Fibroblast of skin of left quadriceps (primary cell): ENCODE data around the gene FOS.
"Not testable (repeated sequence)": the region's sequence is repeated elsewhere in the genome, so short reads cannot be mapped to it uniquely, and the experiment has no call there.

Experiments used
- DNase-seq, 2 experiments: peaks; one replicate each; pipeline ENCODE4 v3.0.0-alpha.2; 2013; ENCODE audit warnings: low read depth in 2 of 2

Gene FOS

DNA sequence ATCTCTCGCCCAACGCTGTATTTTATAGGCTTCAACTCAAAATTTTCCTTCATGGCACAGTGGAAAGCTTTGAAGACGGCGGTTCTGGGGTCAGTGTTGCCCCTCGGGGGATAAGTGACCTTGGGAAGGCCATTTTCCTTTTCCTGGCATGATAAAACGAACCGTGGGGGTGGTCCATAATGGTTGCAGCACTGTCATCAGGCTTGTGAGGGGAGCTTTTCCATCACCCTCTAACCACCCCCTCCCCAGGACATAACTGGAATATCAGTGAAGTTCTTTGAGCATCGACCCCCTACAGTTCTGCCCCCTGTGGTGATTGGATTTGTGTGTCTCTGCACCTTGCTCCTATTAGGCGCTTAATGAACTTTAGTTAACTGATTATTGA is 16.0 kb downstream of the FOS start:
- no peak for DNase-seq

DNA sequence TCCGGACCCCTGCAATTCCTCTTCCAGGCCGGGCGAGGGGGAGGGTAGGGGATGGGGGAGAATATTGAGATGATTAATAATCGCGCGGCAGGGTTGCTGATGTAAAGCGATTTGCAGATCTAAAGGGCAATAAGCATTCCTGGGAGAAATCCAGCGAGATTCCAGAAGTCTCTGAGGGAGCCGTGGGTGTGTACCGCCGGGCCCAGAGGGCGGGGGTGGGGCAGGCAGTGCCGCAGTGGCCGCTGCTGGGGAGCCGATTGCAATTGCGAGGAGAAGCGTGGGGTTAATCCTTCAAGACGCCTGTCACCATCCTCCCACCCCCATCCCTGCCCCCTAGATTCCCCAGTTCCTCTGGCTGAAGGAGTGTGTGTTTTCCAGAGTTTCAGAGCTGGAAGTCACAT is 16.4 kb downstream of the FOS start:
- peak in 1 of 2 experiments; percentile 76 for DNase-seq

DNA sequence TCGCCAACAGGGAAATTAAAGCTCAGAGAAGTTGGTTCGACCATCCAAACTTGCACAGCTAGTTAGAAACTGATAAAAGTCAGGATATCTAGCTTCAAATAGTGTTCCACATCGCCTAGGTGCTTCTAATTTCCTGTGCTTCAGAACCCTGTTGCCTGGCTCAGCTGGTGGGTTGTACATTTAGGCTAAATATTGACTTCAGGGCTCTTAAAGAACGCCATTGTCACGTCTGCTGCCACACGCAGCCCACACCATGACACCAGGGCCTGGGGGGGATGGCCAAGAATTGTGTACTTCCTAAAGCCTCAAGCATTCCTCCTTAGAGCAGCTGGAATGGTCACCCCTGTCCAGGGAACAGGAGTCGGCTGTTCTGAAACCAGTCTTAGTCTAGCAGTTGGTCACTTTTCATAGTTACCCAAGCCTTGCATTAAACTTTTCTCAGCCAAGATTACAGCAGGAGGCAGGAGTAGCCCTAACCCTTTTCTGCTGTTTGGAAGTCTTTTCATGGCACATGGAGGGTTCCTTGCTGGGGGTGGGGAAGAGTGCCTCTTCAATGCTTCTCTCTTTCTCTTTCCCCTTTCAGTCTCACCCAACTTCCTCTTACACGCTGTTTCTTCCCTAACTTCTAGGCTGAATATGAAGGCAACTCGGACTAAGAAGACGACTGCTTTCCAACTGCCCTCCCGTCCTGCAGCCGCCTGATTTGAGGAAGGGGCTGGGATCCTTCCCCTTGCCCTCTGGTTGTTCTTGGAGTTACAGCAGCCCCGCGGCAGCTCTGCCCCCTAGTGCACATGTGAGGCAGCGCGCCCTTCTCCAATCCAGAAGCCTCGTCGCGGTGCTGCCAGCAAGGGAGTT is 17.1 kb downstream of the FOS start:
- DNase-seq = no peak

DNA sequence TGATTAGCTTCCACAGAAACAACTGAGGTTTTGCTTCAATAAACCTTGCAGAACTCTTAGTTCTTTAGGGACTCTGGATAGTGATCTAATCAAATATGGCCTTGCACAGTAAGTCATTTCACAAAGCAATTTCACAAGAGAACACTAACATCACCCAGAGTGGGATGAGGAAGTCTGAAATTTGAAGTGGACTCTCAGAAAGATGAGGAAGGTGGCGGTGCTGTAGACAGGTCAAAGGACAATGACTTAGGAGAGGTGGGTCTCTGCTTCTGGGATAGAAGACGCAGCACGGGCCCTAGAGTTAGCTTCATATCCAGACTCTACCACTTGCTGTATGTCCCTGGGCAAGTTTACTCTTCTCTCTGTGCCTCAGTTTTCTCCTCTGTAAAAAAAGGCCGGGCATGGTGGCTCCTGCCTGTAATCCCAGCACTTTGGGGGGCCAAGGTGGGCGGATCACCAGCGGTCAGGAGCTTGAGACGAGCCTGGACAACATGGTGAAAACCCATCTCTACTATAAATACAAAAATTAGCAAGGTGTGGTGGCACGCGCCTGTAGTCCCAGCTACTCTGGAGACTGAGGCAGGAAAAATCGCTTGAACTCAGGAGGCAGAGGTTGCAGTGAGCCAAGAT is 18.9 kb downstream of the FOS start:
- DNase-seq = no peak

DNA sequence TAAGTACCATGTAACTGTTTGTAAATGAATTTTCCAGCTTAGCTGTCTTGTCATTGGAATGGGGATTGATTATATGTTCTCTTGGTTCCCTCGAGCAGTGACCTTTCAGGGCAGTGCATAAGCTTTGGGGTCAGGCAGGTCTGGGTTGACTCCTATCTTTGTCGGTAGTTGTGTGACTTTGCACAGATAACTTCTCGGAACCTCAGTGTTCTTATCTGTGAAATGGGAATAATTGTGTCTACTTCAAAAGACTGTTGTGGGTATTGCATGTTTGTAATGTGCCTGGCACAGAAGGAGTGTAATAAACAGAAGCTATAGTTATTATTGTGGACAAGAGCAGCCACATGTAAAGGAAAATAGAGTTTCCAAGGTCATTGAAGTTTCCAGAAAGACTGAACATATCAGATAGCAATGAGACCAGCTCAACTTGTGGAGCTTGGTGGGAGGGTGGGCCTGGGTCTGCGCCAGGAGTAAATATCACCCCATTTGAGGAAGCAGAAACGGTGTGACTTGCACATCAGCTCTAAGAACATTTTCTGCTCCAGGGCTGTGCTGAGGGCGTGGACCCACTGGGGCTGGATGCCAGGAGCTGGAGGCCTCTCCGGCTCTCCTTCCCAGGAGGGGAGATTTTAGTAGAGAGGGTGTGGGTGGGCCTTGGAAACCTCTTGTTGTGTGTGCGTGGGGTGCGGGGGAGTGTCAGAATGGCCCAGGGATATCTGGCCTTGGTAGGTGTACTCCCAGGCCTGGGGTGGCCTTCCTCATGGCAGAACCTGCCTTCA is 19.7 kb downstream of the FOS start:
- no peak for DNase-seq

DNA sequence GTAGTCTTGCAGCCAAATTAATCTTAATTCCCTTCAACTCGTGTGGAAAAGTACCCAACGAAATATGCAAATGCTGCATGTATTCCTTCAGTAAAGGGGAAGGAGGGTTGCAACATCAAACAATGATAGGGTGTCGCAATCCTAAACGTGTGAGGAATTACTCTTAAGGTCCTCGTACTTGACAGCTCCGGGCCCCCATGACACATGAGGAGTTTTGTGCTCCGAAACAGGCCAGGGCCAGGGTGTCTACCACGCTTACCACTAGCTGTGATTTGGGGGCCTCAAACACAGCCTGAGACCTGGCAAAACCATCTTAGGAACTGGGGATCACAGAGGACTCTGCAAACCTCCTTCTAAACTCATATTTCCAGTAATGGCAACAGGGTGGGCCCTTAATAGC is 20.4 kb downstream of the FOS start:
- DNase-seq = no peak

DNA sequence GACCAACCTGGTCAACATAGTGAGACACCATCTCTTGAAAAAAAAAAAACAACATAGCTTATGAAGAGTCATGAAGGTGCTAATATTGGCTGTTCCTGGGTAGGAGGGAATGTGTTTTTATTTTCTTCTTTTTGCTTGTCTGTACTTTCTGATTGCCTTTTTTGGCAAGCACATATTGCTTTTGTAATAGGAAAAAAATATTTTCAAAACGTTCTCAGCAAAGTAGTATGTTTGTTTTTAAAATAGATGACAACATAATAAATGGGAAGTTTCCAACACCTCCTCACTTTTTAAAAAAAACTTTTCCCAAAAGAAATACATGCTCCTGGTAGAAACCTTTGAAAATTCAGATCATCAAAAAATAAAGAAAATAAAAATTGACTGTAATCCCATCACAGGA is 20.9 kb downstream of the FOS start:
- no peak for DNase-seq

DNA sequence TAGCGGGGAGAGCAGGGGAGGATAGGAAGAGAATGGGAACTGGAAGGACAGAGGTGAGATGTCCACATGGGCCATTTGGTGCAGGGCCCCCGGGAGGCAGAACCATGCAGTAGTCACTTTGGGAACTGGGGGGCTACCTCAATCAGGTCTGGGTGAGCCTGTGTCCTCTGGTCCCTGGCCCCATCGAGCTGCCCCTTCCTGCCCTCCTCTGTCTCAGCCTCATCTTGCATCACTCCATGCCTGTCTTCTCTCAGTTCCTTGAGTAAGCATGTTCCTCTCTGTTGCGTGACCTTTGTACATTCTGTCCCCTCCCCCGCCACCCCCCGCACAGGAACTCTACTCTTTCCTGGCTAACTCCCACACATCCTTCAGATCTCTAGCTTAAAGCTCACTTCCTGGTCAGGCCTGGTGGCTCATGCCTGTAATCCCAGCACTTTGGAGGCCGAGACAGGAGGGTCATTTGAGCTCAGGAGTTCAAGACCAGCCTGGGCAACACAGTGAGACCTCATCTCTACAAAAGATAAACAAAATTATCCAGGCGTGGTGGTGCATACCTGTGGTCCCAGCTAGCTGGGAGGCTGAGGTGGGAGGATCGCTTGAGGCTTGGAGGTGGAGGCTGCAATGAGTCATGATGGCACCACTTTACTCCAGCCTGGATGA is 23.2 kb downstream of the FOS start:
- DNase-seq = no peak

DNA sequence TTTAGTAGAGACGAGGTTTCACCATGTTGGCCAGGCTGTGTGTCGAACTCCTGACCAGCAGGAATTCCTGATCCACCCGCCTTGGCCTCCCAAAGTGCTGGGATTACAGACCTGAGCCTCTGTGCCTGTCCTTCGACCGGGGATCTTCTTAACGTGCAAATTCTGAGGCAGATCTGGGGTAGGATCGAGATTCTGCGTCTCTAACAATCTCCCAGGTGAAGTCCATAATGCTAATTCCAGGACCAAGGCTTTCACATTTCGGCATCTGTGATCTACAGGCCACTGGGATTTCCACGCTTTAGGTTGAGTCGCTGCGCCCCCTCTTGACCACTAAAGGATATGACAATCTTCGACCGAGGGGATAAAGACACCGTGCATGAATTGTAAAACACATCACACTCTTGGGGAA is 24.8 kb downstream of the FOS start:
- no peak for DNase-seq

DNA sequence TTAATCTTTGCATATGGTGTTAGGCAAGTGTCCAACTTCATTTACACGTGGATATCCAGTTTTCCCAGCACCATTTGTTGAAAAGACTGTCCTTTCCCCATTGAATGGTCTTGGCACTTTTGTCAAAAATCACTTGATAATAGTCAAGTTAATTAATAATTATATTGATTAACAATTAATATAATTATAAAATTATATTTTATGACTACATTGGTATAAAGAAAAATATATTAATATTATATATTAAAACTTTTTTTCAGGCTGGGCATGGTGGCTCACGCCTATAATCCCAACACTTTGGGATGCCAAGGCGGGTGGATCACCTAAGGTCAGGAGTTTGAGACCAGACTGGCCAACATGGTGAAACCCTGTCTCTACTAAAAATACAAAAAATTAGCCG is 27.8 kb downstream of the FOS start:
- DNase-seq = not testable (repeated sequence)

DNA sequence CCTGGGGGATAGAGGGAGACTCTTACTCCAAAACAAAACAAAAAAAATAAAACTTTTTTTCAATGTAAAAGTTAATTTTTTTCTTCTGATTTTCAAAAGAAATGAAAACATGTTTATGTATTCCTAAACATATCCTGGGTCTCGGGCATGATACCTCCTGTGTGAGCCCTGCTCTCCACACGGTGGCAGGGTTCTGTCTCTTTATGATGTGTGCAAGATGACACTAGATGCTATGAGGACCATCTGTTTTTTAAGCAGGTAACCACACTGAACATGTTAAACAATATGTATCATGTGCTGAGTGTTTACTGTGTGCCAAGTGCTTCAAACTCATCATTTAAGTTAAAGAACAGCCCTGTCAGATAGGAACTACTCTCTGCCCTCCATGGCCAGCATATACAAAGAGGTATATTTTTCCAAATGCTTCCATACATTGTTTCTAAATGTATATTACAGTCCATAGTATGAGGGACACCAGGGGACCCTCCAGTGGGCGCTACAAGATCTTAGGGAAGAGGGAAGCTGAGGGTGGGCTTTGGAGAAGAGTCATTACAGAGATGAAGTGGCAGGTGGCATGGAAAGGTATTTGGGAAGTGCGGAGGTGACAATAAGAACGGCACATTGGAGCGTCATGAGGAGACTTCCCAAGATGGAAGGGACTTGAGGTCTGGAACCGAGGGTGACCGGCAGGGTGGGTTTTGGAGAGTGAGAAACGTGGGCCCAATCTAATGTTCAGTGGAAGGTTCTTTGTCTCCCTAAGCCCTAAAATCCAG is 28.5 kb downstream of the FOS start:
- no peak for DNase-seq

DNA sequence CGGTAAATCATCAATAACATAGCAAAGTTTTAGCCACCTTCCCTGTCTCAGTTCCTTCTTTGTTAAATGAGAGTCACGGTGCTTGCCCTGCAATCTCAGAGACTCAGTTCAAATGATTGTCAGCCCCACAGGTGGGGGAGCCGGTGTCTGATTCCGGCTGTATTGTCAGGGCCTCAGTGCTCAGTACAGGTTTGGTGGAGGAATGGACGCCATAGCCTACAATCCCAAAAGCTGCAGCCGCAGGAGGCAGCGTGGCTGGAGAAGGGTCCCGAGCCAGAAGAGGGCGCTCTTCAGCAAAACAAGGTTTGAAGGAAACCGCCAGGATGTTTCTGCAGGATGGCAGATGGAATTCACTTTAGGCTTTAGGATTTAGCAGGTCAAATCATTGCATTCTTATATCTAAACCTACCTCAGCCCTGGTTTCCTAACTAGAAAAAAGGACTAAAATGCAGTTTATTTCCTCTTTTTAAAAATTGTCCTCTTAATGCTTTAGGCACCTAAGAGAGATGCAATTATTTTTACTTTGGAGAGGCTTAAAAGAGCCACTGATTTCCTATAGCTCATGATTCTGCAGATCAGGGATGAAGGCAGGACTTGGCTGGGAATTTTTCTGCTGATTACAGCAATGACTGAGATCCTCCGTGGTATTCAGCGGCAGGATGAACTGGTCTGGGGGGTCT is 29.2 kb downstream of the FOS start:
- peak in 1 of 2 experiments; percentile 51 for DNase-seq

DNA sequence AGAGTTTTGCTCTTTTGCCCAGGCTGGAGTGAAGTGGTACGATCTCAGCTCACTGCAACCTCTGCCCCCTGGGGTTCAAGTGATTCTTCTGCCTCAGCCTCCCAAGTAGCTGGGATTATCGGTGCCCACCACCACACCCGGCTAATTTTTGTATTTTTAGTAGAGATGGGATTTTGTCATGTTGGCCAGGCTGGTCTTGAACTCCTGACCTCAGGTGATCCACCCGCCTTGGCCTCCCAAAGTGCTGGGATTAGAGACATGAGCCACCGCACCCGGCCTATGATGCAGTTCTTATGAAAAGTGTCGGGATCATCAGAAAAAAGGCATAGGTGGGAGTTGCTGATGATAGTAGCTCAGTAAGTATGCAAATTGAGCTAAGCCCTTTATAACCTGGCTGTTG is 30.4 kb downstream of the FOS start:
- DNase-seq = not testable (repeated sequence)

DNA sequence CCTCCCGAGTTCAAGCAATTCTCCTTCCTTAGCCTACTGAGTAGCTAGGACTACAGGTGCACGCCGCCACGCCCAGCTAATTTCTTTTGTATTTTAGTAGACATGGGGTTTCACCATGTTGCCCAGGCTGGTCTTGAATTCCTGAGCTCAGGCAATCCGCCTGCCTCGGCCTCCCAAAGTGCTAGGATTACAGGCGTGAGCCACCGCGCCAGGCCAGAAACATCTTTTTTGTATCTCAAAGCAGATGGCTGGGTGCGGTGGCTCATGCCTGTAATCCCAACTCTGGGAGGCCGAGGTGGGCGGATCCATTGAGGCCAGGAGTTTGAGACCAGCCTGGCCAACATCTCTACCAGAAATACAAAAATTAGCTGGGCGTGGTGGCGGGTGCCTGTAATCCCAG is 30.9 kb downstream of the FOS start:
- not testable (repeated sequence) for DNase-seq

DNA sequence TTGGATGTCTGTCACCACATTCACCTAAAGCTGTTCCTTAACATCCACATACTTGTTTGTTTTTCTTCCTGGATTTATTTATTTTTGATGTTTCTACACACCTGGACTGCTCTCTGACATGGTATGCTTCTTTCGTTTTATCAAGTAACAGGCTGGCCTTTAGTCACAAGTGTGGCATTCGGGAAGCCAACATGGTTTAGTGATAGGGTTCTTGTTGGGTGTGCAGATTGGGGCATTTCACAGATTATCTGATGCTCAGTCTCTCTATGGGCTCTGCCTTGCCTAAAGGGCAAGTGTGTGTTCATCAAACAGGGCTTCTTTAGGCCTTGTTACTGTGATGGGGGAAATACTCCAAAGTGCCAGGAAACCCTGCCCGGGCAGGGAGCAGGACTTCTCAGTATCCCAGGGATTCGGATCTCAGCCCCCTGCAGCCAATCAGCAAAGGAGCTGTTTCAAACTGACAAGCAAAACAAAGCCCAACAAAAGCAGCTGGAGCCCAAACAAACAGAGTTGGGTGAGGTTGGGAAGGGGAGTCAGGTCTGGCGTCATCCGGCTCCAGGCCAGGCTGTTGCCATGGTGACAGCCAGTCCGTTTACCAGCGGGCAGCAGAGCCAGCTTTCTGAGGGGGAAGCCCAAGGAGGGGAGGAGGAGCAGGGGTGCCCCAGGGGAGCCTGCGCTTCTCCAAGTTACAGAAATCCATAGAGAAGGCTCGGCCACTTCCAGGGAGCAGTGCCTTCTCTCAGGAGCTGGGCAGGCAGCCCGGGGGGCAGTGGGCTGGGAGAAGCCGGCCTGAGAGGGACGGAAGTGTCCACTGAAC is 31.9 kb downstream of the FOS start:
- peak in 1 of 2 experiments; percentile 55 for DNase-seq

DNA sequence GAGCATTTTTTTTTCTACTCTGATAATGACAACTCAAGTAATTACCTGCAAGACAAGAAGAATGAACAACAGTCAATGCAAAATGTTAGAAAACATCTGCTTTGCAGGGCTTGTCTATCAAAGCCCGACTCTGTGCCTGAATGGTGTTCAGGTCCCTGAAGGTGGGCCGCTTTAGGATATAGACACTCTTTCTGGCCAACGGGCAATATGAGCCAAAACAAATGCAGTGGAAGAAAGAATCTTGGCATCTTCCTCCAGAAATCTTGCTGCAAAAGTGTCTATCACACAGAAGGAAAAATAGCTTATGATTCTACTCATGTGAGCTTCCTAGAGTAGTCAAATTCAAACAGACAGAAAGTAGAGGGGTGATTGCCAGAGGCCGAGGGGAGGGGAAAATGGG is 32.7 kb downstream of the FOS start:
- no peak for DNase-seq

DNA sequence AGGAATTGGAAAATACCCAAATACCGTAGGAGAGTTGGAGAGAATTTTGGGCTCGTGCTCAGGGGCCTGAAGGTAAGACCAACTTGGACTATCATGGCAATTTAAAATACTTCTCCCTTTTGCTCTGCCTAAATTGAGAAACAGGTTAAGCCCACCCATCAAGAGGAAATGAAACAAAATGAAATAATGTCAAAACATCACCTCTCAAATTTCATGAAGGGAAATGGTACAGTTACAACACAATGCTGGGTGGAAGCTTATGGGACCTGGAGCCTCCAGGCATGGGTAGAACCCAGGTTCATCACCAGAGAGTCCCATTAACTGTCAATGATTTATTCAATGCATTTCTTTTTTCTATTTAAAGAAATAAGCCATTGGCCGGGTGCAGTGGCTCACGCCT is 33.7 kb downstream of the FOS start:
- DNase-seq = no peak

DNA sequence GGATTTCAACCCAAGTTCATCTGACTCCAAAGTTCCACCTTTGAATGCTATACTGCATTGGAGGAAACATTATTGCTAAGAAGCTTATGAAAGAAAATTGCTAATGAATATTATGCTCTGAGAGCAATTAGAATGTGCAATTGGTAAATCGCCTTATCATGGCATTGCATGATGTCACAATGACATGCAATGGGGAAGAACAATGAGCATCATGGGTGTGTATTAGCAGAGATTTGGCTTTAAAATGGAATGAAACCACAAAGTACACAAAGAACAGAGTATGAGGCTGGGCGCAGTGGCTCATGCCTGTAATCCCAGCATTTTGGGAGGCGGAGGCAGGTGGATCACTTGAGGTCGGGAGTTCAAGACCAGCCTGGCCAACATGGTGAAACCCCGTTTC is 34.7 kb downstream of the FOS start:
- DNase-seq = no peak

DNA sequence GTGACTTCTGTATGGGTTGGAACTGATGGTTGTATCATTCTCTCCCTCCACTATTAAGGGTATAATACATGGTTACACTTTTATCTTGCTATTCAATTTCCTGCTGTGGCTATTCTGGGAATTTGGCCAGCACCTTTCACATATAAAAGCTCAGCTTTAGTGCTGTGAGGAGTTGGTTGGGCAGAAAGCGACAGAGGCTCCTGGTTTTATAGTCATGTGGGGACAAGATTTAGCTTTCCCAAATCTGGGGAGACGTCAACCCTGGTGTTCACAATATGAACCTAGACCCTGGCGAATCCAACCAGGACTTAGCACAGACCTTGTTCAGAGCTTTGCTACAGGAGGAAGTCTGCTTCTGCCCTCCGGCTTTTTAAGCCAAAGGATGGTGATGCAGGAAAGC is 36.5 kb downstream of the FOS start:
- DNase-seq = no peak

DNA sequence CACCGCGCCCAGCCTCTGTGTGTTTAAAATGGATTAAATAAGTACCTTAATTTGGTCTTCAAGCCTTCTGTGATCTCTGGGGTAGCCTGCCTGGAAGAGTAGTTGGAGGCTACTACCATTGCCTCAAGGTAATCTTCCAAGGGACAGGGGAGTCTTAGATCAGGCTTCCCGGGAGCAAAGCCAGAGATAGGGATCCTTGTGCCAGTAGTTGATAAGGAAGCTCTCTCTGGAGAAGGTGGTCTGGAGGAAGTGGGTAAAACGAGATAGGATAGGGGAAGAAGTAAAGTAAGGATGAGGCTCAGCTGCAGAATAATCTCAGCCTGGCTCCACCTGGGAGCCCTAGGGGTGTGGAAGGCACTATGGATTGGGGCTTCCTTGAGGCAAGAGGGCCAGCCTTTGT is 38.5 kb downstream of the FOS start:
- DNase-seq = no peak
